PC-9 (cell line): Measurements from ENCODE around the gene NHS. TPM values are rescaled to one million over a fixed set of nuclear protein-coding genes. Genes with fewer than 3 reads are reported as not detected.
A peak's percentile ranks its signal among the peaks of the same experiment; 100 is the strongest.

Experiments used
- BruUV-seq: library from RNA; stranded (reverse); fragments of 400-500 nt; replicated peaks from 2 replicates; lab custom pipeline; 2021; lab: Mats Ljungman, UMichigan
- CTCF ChIA-PET: fragments of 300-600 bp; sonication (Branson Sonifier 250); formaldehyde crosslinking; loops from one replicate; lab custom pipeline; 2022; ENCODE audit warnings: antibody characterized with exemption; lab: Charles Lee
- POLR2A ChIA-PET: fragments of 300-600 bp; sonication (Branson Sonifier 250); formaldehyde crosslinking; loops from one replicate; lab custom pipeline; 2022; ENCODE audit warnings: antibody characterized with exemption; ENCODE audit not compliant: unreplicated experiment; lab: Charles Lee
- DNase-seq, 2 experiments: peaks; one replicate each; pipeline versions ENCODE4 v3.0.0 to v3.0.0-alpha.2; 2015 to 2022; ENCODE audit warnings: mixed read lengths in 1 of 2
- H2AFZ ChIP-seq: fragments of 200-600 bp; sonication (generic); 2 replicates; pipeline ENCODE4 v1.8.1; 2017; ENCODE audit warnings: antibody characterized with exemption
- H3F3A ChIP-seq: fragments of 200-600 bp; sonication (generic); 2 replicates; pipeline ENCODE4 v1.8.1; 2017; ENCODE audit warnings: antibody characterized with exemption, mild to moderate bottlenecking, low read depth; ENCODE audit not compliant: insufficient read depth
- H3K27ac ChIP-seq: fragments of 200-600 bp; sonication (generic); 2 replicates; pipeline ENCODE4 v1.6.1; 2016; ENCODE audit warnings: mixed run types
- H3K27me3 ChIP-seq: fragments of 200-600 bp; sonication (generic); 2 replicates; pipeline ENCODE4 v1.6.1; 2016; ENCODE audit warnings: low read depth, mixed run types; ENCODE audit not compliant: insufficient read depth
- H3K36me3 ChIP-seq: fragments of 200-600 bp; sonication (generic); 2 replicates; pipeline ENCODE4 v1.6.1; 2016; ENCODE audit warnings: low read depth, mixed run types
- H3K4me1 ChIP-seq: fragments of 200-600 bp; sonication (generic); replicated peaks from 2 replicates; pipeline ENCODE4 v1.6.1; 2016; ENCODE audit warnings: mixed run types; ENCODE audit not compliant: insufficient read depth
- H3K4me2 ChIP-seq: fragments of 200-600 bp; sonication (generic); 2 replicates; pipeline ENCODE4 v1.6.1; 2017; ENCODE audit warnings: mixed run types
- H3K4me3 ChIP-seq: fragments of 200-600 bp; sonication (generic); 2 replicates; pipeline ENCODE4 v1.6.1; 2016; ENCODE audit warnings: mixed run types
- H3K79me2 ChIP-seq: fragments of 200-600 bp; sonication (generic); 2 replicates; pipeline ENCODE4 v1.6.1; 2017; ENCODE audit warnings: low read depth, mixed run types
- H3K9me2 ChIP-seq: fragments of 200-600 bp; sonication (generic); 2 replicates; pipeline ENCODE4 v1.8.1; 2017; ENCODE audit warnings: mild to moderate bottlenecking; ENCODE audit not compliant: insufficient read depth
- H3K9me3 ChIP-seq: fragments of 200-600 bp; sonication (generic); 2 replicates; pipeline ENCODE4 v1.8.1; 2016; ENCODE audit warnings: low read depth; ENCODE audit not compliant: insufficient read depth
- H4K20me1 ChIP-seq: fragments of 200-600 bp; sonication (generic); 2 replicates; pipeline ENCODE4 v1.8.1; 2017; ENCODE audit not compliant: insufficient read depth
- EZH2 ChIP-seq: fragments of 200-600 bp; sonication (generic); IDR thresholded peaks from 2 replicates; pipeline ENCODE4 v1.8.0; 2017; ENCODE audit warnings: antibody characterized with exemption, low read depth
- intact Hi-C: fragments of 100-400 bp; cut with micrococcal nuclease; formaldehyde crosslinking; loops from one replicate; pipeline ENCODE4 v1.10.0; 2022; ENCODE audit not compliant: unreplicated experiment
- total RNA-seq: library from RNA; stranded (reverse); gene quantifications from 2 replicates; pipeline ENCODE4 v1.2.3, GENCODE V29; 2021
- TF ChIP-seq, protein P1 (sequence below): fragments of 200-600 bp; sonication (generic); conservative IDR thresholded peaks from 2 replicates; pipeline ENCODE4 v1.6.1; 2017; ENCODE audit warnings: mixed run types, antibody characterized with exemption, mild to moderate bottlenecking, moderate library complexity

NHS gene
- total RNA-seq, 1 experiment from 2014 or later, result 6.7 TPM

DNA sequence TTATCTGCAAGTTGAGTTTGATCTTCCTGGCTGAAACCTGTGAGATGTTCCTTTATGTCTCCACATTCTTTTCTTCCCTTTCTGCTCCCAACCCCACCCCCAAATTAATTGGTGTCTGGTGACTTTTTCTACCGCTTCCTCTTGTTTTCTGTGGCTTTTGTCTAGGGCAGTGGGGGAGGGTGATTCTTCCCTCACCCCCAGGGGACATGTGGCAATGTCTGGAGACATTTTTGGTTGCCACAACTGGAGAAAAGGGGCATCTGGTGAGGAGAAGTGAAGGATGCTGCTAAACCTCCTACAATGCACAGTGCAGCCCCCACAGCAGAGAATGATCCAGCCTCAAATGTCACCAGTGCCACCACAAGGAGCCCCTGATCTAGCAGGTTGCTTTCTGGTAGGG lies 152.9 kb downstream of the NHS start:
- intact Hi-C loops, result loop anchor here (1.0 to 10.0 kb wide), 4 partner anchors 32 to 164 kb away; no protein-coding TSS in a partner anchor
- CTCF ChIA-PET, result no interaction called here
- Histone ChIP-seq H3K9me2 (no peaks in the 10 kb centered on the region), H3K9me3 (no peaks in the 10 kb centered on the region), H2AFZ (no peak overlapping the region), H3K27me3 (no peaks in the 10 kb centered on the region), H3K79me2 (peaks cover 47% of the 10 kb centered on the region), H3K4me1 (peaks cover 42% of the 10 kb centered on the region), H3F3A (peaks cover 24% of the 10 kb centered on the region), H4K20me1 (no peaks in the 10 kb centered on the region), H3K4me3 (no peak overlapping the region; the same call in 1 of the 2 replicates), H3K4me2 (peak overlapping the region; percentile 74), H3K36me3 (no peaks in the 10 kb centered on the region), H3K27ac (peak overlapping the region; percentile 88)
- POLR2A ChIA-PET, result no interaction called here
- no TSS peak for BruUV-seq
- no peak for DNase-seq
- TF ChIP-seq, protein P1, sequence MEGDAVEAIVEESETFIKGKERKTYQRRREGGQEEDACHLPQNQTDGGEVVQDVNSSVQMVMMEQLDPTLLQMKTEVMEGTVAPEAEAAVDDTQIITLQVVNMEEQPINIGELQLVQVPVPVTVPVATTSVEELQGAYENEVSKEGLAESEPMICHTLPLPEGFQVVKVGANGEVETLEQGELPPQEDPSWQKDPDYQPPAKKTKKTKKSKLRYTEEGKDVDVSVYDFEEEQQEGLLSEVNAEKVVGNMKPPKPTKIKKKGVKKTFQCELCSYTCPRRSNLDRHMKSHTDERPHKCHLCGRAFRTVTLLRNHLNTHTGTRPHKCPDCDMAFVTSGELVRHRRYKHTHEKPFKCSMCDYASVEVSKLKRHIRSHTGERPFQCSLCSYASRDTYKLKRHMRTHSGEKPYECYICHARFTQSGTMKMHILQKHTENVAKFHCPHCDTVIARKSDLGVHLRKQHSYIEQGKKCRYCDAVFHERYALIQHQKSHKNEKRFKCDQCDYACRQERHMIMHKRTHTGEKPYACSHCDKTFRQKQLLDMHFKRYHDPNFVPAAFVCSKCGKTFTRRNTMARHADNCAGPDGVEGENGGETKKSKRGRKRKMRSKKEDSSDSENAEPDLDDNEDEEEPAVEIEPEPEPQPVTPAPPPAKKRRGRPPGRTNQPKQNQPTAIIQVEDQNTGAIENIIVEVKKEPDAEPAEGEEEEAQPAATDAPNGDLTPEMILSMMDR, result no peak
- TF ChIP-seq EZH2, result no peak

DNA sequence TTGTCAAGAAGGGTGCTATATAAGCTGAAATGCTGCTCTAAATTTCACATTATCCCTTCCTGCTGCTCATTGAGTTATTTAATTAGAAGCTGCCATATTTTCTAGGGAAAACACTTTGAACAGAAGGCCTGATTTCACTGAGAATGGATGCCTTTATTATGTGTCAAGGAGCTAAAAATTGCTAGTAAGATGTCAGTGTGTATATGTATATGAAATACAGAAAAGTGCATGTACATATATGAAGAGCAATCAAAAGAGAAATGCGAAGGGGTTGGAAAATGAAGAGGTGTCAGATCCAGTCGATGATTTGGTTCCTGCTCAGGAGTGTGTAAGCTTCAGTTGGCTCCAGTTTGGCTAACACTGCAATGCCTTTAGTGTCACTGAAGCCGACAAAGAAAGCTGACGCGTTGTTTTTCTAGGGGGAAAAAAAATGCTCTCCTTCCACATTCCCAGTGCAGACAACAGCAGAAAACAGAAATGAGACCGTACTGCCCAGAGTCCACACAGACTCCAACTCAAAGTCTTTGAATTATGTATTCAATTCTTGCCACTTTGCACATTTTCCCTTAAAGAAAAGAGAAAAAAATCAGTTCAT lies 154.2 kb downstream of the NHS start:
- POLR2A ChIA-PET, result no interaction called here
- no peaks in the 10 kb centered on the region for H3K36me3 ChIP-seq
- no peak overlapping the region for H3K4me3 ChIP-seq
- H3K9me2 ChIP-seq, result no peaks in the 10 kb centered on the region
- peaks cover 42% of the 10 kb centered on the region for H3K4me1 ChIP-seq
- no peak overlapping the region for H2AFZ ChIP-seq
- no peak for TF ChIP-seq EZH2
- TF ChIP-seq, protein P1, result no peak
- peak overlapping the region; percentile 74; the same call in 1 of the 2 replicates for H3K4me2 ChIP-seq
- intact Hi-C loops, result loop anchor here (5.0 to 10.0 kb wide), 2 partner anchors 114 to 163 kb away; no protein-coding TSS in a partner anchor
- H3F3A ChIP-seq, result peaks cover 24% of the 10 kb centered on the region
- H3K9me3 ChIP-seq, result no peaks in the 10 kb centered on the region
- DNase-seq, result no peak
- no TSS peak for BruUV-seq
- peak overlapping the region; percentile 88 for H3K27ac ChIP-seq
- no peaks in the 10 kb centered on the region for H3K27me3 ChIP-seq
- no peaks in the 10 kb centered on the region for H4K20me1 ChIP-seq
- CTCF ChIA-PET, result no interaction called here
- H3K79me2 ChIP-seq, result peaks cover 39% of the 10 kb centered on the region

DNA sequence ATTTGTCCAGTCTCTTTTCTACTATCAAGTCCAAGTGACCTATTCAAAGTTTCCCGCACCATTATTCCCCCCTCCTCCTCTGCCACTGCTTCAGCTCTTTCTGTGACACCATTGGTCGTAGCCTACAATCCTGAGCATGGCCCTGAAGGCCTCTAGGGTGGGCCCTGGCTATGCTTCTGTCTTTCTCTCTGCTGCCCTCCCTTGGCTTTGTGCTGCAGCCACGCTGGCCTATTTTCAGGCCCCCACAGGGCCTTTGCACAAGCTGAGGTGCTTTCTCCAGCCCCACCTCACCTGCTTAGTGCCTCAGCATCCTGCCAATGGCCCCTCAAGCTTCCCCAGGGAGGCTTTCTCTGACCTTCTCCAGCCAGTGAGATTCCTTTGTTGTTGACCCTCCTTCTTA lies 156.5 kb downstream of the NHS start:
- peaks cover 28% of the 10 kb centered on the region for H3K4me1 ChIP-seq
- TF ChIP-seq EZH2, result no peak
- TF ChIP-seq, protein P1, result no peak
- H3K79me2 ChIP-seq, result peaks cover 21% of the 10 kb centered on the region
- H3F3A ChIP-seq, result peaks cover 20% of the 10 kb centered on the region
- no peaks in the 10 kb centered on the region for H3K27me3 ChIP-seq
- H4K20me1 ChIP-seq, result no peaks in the 10 kb centered on the region
- ChIA-PET CTCF (no interaction called here), POLR2A (interaction anchor here (0.7 kb wide), 1 partner anchor 1264 kb away, joined by 3 read pairs; no protein-coding TSS in a partner anchor)
- H3K4me2 ChIP-seq, result no peak overlapping the region
- no peak overlapping the region for H3K4me3 ChIP-seq
- H2AFZ ChIP-seq, result no peak overlapping the region
- intact Hi-C loops, result no loop called here
- no peaks in the 10 kb centered on the region for H3K36me3 ChIP-seq
- no peak overlapping the region for H3K27ac ChIP-seq
- no peaks in the 10 kb centered on the region for H3K9me3 ChIP-seq
- DNase-seq, result no peak
- no peaks in the 10 kb centered on the region for H3K9me2 ChIP-seq
- no TSS peak for BruUV-seq
